Measurements from ENCODE around the gene SRMS.

Gene SRMS

GRCh38 chr20:63547725-63548480 is at the start of gene SRMS:
SRMS (minus strand) TSS chr20:63547749; CDS start chr20:63547463, 286 bp downstream.
- Histone ChIP-seq H3K4me2 (ENCODE audit: low read depth, low read length, poor library complexity, severe bottlenecking) (no peak within 1 kb of the TSS), H3K9me3 (ENCODE audit: insufficient read depth, low read length) (no peaks in the 10 kb centered on the region), H3K79me2 (ENCODE audit: insufficient read depth, low read length) (no peaks in the 10 kb centered on the region), H3K27ac (ENCODE audit: low read depth, low read length) (no peak within 1 kb of the TSS), H3K9ac (ENCODE audit: low read length) (no peak within 1 kb of the TSS), H3K27me3 (ENCODE audit: low read length) (no peaks in the 10 kb centered on the region), H3F3A (ENCODE audit: insufficient read depth) (peaks cover 3% of the 10 kb centered on the region; the same call in 1 of the 2 replicates), H4K20me1 (ENCODE audit: low read depth, low read length) (no peaks in the 10 kb centered on the region; the same call in 1 of the 2 replicates), H3K9me2 (replicated peaks; ENCODE audit: insufficient read depth, low read length) (no peaks in the 10 kb centered on the region), H3K4me3 (ENCODE audit: insufficient read depth, low read length, poor library complexity, severe bottlenecking) (no peak within 1 kb of the TSS), H3K36me3 (ENCODE audit: low read length) (no peaks in the 10 kb centered on the region), H2AFZ (ENCODE audit: low read depth, low read length, severe bottlenecking) (no peak within 1 kb of the TSS)
- no peak for TF ChIP-seq EZH2phosphoT487 (conservative IDR thresholded peaks at IDR 0.05; ENCODE audit: low read length)
- no peak for TF ChIP-seq CTCF (IDR thresholded peaks at IDR 0.05; ENCODE audit: insufficient read depth, low read length, poor library complexity, severe bottlenecking)

GRCh38 chr20:63596423-63596822 is 48.9 kb upstream of the SRMS start:
- Histone ChIP-seq H3K79me2 (ENCODE audit: insufficient read depth, low read length) (no peaks in the 10 kb centered on the region), H4K20me1 (ENCODE audit: low read depth, low read length) (no peaks in the 10 kb centered on the region), H3F3A (ENCODE audit: insufficient read depth) (no peaks in the 10 kb centered on the region), H3K9me3 (ENCODE audit: insufficient read depth, low read length) (no peaks in the 10 kb centered on the region), H3K27ac (ENCODE audit: low read depth, low read length) (no peak overlapping the region), H3K9ac (ENCODE audit: low read length) (no peak overlapping the region), H3K27me3 (ENCODE audit: low read length) (no peaks in the 10 kb centered on the region), H2AFZ (ENCODE audit: low read depth, low read length, severe bottlenecking) (no peak overlapping the region), H3K9me2 (replicated peaks; ENCODE audit: insufficient read depth, low read length) (no peaks in the 10 kb centered on the region), H3K4me3 (ENCODE audit: insufficient read depth, low read length, poor library complexity, severe bottlenecking) (no peak overlapping the region), H3K36me3 (ENCODE audit: low read length) (no peaks in the 10 kb centered on the region), H3K4me2 (ENCODE audit: low read depth, low read length, poor library complexity, severe bottlenecking) (no peak overlapping the region)
- TF ChIP-seq CTCF (IDR thresholded peaks at IDR 0.05; ENCODE audit: insufficient read depth, low read length, poor library complexity, severe bottlenecking) = no peak
- TF ChIP-seq EZH2phosphoT487 (conservative IDR thresholded peaks at IDR 0.05; ENCODE audit: low read length) = no peak

- no peaks in the 10 kb centered on the region for H3K27me3 ChIP-seq (ENCODE audit: low read length)
- no peak overlapping the region for H3K4me2 ChIP-seq (ENCODE audit: low read depth, low read length, poor library complexity, severe bottlenecking)
- H3K36me3 ChIP-seq (ENCODE audit: low read length) = no peaks in the 10 kb centered on the region
- no peaks in the 10 kb centered on the region for H3K79me2 ChIP-seq (ENCODE audit: insufficient read depth, low read length)
- H3K9me3 ChIP-seq (ENCODE audit: insufficient read depth, low read length) = no peaks in the 10 kb centered on the region
- no peak for TF ChIP-seq EZH2phosphoT487 (conservative IDR thresholded peaks at IDR 0.05; ENCODE audit: low read length)
- TF ChIP-seq CTCF (IDR thresholded peaks at IDR 0.05; ENCODE audit: insufficient read depth, low read length, poor library complexity, severe bottlenecking) = no peak
- H3F3A ChIP-seq (ENCODE audit: insufficient read depth) = no peaks in the 10 kb centered on the region
- H4K20me1 ChIP-seq (ENCODE audit: low read depth, low read length) = no peaks in the 10 kb centered on the region
- no peak overlapping the region for H2AFZ ChIP-seq (ENCODE audit: low read depth, low read length, severe bottlenecking)
- H3K4me3 ChIP-seq (ENCODE audit: insufficient read depth, low read length, poor library complexity, severe bottlenecking) = no peak overlapping the region
- H3K27ac ChIP-seq (ENCODE audit: low read depth, low read length) = no peak overlapping the region
- no peaks in the 10 kb centered on the region for H3K9me2 ChIP-seq (replicated peaks; ENCODE audit: insufficient read depth, low read length)
- no peak overlapping the region for H3K9ac ChIP-seq (ENCODE audit: low read length)
Measured at GRCh38 chr20:63595416-63596127, 48.0 kb upstream of the SRMS start.

Data from SU-DHL-6 (cell line).